Pulmonary artery endothelial cell (primary cell): ENCODE data around the gene RORB. TPM values are rescaled to one million over a fixed set of nuclear protein-coding genes. Genes with fewer than 3 reads are reported as not detected.

Experiments
- DNase-seq: peaks from one replicate; pipeline ENCODE4 v3.0.0-alpha.2; 2011; ENCODE audit warnings: low read depth, low spot score
- total RNA-seq: library from RNA; depleted of rRNA; stranded (reverse); fragments of >200 nt; gene quantifications from 2 replicates; pipeline ENCODE4 v1.2.3, GENCODE V29; 2014

RORB gene
- total RNA-seq = under 0.01 TPM in 1 of 2 replicates, not detected in the other

- DNase-seq = no peak
These were observed at the start of gene RORB for GRCh38 chr9:74496819-74497747. TSS of gene RORB (plus strand) at chr9:74497335. CDS start at chr9:74497977, 642 bp downstream.

- DNase-seq = no peak
These were observed 49.5 kb upstream of the RORB start for GRCh38 chr9:74447451-74448193.

- DNase-seq = no peak
These were observed 48.1 kb upstream of the RORB start for GRCh38 chr9:74449060-74449459.

- DNase-seq = no peak
These were observed 38.3 kb upstream of the RORB start for GRCh38 chr9:74458832-74459231.

GRCh38 chr9:74463825-74464224 lies 33.3 kb upstream of the RORB start:
- DNase-seq = no peak

- DNase-seq = no peak
These were observed 18.5 kb upstream of the RORB start for GRCh38 chr9:74478606-74479005.

GRCh38 chr9:74479711-74480110 lies 17.4 kb upstream of the RORB start:
- DNase-seq = no peak

- DNase-seq = no peak
These were observed 9.7 kb upstream of the RORB start for GRCh38 chr9:74487395-74487794.

- DNase-seq = no peak
These were observed 3.6 kb upstream of the RORB start for GRCh38 chr9:74493512-74493911.

GRCh38 chr9:74494490-74494889 lies 2.6 kb upstream of the RORB start:
- no peak for DNase-seq

GRCh38 chr9:74496406-74496805 lies 729 bp upstream of the RORB start:
- DNase-seq = no peak

- DNase-seq = no peak
These were observed 849 bp downstream of the RORB start for GRCh38 chr9:74497748-74498620.

- no peak for DNase-seq
These were observed 1.5 kb downstream of the RORB start for GRCh38 chr9:74498621-74499095.

GRCh38 chr9:74499111-74499601 lies 2.0 kb downstream of the RORB start:
- DNase-seq = no peak

- DNase-seq = no peak
These were observed 2.8 kb downstream of the RORB start for GRCh38 chr9:74499770-74500583.

GRCh38 chr9:74500584-74500924 lies 3.4 kb downstream of the RORB start:
- DNase-seq = no peak

- DNase-seq = no peak
These were observed 4.4 kb downstream of the RORB start for GRCh38 chr9:74501570-74501969.

GRCh38 chr9:74503219-74503618 lies 6.1 kb downstream of the RORB start:
- DNase-seq = no peak

GRCh38 chr9:74503666-74504065 lies 6.5 kb downstream of the RORB start:
- DNase-seq = no peak

GRCh38 chr9:74511333-74511732 lies 14.2 kb downstream of the RORB start:
- no peak for DNase-seq
